Activated CD8-positive, alpha-beta memory T cell treated with anti-CD3 and anti-CD28 coated beads, Interleukin-2, amount 10 ng/mL, durations not matched to agents 7 days and 5 days (primary cell): ENCODE results near the gene PNPLA3. TPM values are rescaled to one million over a fixed set of nuclear protein-coding genes. Genes with fewer than 3 reads are reported as not detected.
A peak's percentile ranks its signal among the peaks of the same experiment; 100 is the strongest.

Source experiments
- ATAC-seq: fragments of 150-1000 bp; cut with Tn5 transposase; one replicate; pipeline ENCODE4 v1.10.0; 2021; ENCODE audit warnings: moderate library complexity
- CTCF ChIA-PET: fragments of 350-600 bp; sonication (Branson Sonifier 250); formaldehyde crosslinking; loops from one replicate; lab custom pipeline; 2021; ENCODE audit warnings: antibody characterized with exemption; lab: Charles Lee
- DNase-seq: peaks from one replicate; pipeline ENCODE4 v3.0.0-alpha.2; 2020
- H3K27ac Mint-ChIP-seq: one replicate; pipeline ENCODE4 v1.8.0; 2021; ENCODE audit warnings: mild to moderate bottlenecking, mixed read lengths
- H3K27me3 Mint-ChIP-seq: one replicate; pipeline ENCODE4 v1.8.0; 2021; ENCODE audit warnings: mixed read lengths
- H3K36me3 Mint-ChIP-seq: one replicate; pipeline ENCODE4 v1.8.0; 2021; ENCODE audit warnings: mild to moderate bottlenecking, mixed read lengths
- H3K4me1 Mint-ChIP-seq: one replicate; pipeline ENCODE4 v1.8.0; 2021; ENCODE audit warnings: mixed read lengths
- H3K4me3 Mint-ChIP-seq: one replicate; pipeline ENCODE4 v1.8.0; 2021; ENCODE audit warnings: mild to moderate bottlenecking, moderate library complexity, mixed read lengths
- H3K9me3 Mint-ChIP-seq: one replicate; pipeline ENCODE4 v1.8.0; 2022; ENCODE audit warnings: low read depth, mixed read lengths
- total RNA-seq, 2 experiments: library from RNA; stranded (reverse); gene quantifications; one replicate each; pipeline ENCODE4 v1.2.3, GENCODE V29; 2021

Gene PNPLA3
- total RNA-seq, 2 experiments from 2014 or later = 0.19 TPM; not detected in 1

DNA sequence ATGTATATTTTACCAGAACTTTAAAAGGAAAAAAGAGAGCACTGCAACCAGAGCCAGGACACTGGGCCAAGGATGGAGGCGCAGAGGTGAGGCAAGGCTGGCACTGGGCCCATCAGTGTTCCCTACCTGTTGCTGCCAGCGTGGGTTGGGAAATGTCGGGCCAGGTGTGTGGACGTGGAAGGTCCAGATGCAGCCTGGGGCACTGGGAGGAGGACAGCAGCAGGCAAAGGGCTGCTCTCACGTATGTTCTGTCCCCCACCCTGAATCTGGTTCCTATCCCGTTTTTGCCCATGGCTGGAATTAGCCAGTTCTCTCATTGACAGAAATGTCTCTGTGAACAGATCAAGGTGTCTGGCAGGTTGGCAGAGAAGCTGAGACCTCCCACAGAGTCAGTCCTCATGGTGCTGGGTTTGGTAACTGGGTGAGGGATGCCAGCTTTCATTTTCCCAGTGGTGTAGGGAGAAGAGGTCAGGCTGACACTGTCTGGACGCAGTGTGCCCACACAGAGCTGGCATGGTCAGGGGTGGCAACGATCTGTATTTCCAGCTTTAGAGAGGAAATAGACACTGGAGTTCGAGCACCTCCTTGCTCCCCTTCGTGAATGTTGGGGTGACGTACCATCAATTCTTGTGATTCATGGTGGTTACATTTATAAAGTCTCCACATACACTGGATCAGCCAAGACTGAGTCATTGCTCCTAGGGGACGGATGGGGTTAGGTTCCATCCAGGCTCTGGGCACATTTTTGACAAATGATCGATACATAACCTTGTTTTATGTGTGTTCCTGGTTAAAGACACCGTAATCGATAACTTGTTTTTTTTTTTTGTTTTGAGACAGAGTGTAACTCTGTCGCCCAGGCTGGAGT, 4.3 kb upstream of the PNPLA3 start:
- Mint-ChIP-seq H3K36me3 (no peaks in the 10 kb centered on the region), H3K4me3 (no peak overlapping the region), H3K27me3 (peaks cover 18% of the 10 kb centered on the region), H3K9me3 (no peaks in the 10 kb centered on the region), H3K27ac (no peak overlapping the region), H3K4me1 (peaks cover 3% of the 10 kb centered on the region)
- DNase-seq (no peak), ATAC-seq (no peak)
- CTCF ChIA-PET = no interaction called here

DNA sequence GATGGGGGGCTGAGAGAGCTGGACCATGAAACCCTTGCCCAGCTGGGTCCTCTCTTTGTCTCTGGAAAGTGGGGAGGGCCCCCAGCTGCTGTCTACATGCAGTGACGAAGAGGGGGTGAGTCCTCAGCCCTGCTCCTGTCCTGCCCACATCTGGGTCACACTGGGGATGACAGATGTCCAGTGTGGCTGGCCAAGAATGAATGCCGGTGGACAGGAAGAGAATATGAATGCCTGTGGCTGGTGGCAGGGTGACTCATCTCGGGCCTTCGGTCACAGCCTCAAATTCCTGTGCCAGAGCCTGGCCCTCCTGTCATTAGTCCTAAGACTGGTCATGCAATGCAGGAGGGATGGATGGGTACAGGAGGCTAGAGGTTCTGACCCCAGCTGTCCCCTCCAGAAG, 2.2 kb upstream of the PNPLA3 start:
- CTCF ChIA-PET = interaction anchor here (1.4 kb wide), 2 partner anchors 9 to 24 kb away, joined by 3 to 5 read pairs; no protein-coding TSS in a partner anchor
- DNase-seq = no peak
- no peaks in the 10 kb centered on the region for H3K36me3 Mint-ChIP-seq
- H3K27ac Mint-ChIP-seq = no peak overlapping the region
- ATAC-seq = no peak
- H3K4me3 Mint-ChIP-seq = no peak overlapping the region
- no peaks in the 10 kb centered on the region for H3K9me3 Mint-ChIP-seq
- H3K27me3 Mint-ChIP-seq = peaks cover 32% of the 10 kb centered on the region
- peaks cover 6% of the 10 kb centered on the region for H3K4me1 Mint-ChIP-seq

- H3K4me3 Mint-ChIP-seq = no peak overlapping the region
- H3K36me3 Mint-ChIP-seq = no peaks in the 10 kb centered on the region
- no peaks in the 10 kb centered on the region for H3K9me3 Mint-ChIP-seq
- CTCF ChIA-PET = interaction anchor here (1.4 kb wide), 2 partner anchors 8 to 23 kb away, joined by 3 to 5 read pairs; no protein-coding TSS in a partner anchor
- peaks cover 29% of the 10 kb centered on the region for H3K27me3 Mint-ChIP-seq
- no peak for DNase-seq
- no peak for ATAC-seq
- H3K27ac Mint-ChIP-seq = no peak overlapping the region
- H3K4me1 Mint-ChIP-seq = peaks cover 6% of the 10 kb centered on the region
Measured at GRCh38 chr22:43922123-43922522, 1.5 kb upstream of the PNPLA3 start.

- ATAC-seq = peak; percentile 18
Measured at GRCh38 chr22:43923191-43923590, 414 bp upstream of the PNPLA3 start.

DNA sequence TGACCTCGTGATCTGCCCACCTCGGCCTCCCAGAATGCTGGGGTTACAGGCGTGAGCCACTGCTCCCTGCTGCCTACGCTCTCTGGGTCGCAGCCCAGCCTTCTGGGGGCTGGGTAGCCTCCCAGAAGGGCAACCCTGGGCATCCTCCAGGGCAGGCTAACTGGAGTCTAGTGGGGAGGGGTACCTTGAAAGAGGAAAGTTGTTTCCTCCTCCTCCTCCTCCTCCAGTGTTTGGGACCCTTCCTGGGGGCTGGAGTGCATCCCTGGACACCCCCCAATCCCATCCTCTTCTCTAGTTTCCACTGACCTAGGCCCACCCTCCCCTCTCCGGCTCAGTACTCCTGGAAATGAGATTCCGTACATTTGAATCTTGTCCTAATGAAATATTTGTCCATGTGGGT, 1.3 kb downstream of the PNPLA3 start:
- Mint-ChIP-seq H3K27me3 (peaks cover 32% of the 10 kb centered on the region), H3K9me3 (no peaks in the 10 kb centered on the region), H3K4me3 (no peak overlapping the region), H3K36me3 (no peaks in the 10 kb centered on the region), H3K27ac (no peak overlapping the region), H3K4me1 (peaks cover 6% of the 10 kb centered on the region)
- no peak for DNase-seq
- CTCF ChIA-PET = no interaction called here
- no peak for ATAC-seq

More at GRCh38 chr22:43923191-43923590, 414 bp upstream of the PNPLA3 start:
- Mint-ChIP-seq H3K9me3 (no peaks in the 10 kb centered on the region), H3K27me3 (peaks cover 31% of the 10 kb centered on the region), H3K27ac (peak overlapping the region; percentile 3), H3K4me1 (peaks cover 6% of the 10 kb centered on the region), H3K4me3 (peak overlapping the region; percentile 59), H3K36me3 (no peaks in the 10 kb centered on the region)
- DNase-seq = no peak
- CTCF ChIA-PET = interaction anchor here (0.6 to 1.6 kb wide), 4 partner anchors 19 to 32 kb away, joined by 3 to 6 read pairs (median 4); partner anchors contain the start of gene SAMM50

DNA sequence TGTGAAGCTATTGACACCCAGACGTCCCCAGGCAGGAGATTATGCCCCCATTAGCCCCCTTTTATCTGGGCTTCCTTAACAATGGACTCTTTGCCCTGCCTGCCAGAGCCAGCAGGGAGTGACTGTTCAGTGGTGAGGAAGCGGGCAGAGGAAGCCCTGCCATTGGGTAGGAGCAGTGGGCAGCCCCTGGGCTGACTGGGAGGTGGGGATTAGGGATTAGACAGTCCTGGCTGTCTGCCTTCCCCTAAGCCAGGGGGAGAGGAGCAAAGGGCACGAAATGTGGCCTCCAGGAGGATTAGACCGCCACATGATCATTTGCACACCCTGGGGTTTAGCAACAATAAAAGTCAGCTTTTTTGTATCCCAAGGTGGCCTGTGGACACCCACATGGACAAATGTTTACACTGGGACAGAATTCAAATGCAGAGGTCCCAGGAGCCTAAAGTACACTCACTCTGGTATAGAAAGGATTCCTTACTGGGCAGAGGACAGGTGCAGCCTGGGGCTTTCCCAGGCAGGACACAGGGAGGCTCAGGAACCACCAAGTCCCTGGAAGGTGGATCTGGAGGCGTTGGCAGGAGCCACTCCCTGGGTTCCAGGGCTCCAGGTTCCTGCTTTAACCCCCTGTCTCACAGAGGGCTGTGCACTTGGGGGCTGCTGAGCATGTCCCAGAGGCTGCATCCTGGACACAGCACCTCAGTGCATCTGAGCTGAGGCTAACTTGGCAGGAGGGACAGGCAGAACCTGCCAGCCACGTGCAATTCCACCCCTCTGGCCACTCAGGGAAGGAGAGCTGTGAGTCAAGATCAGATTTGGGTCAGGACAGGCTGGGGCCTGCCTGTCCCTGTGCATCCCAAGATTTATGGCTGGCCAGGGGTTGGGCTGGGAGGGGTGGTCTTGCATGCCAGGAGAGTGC, 2.1 kb downstream of the PNPLA3 start:
- H3K27ac Mint-ChIP-seq = no peak overlapping the region
- H3K27me3 Mint-ChIP-seq = peaks cover 30% of the 10 kb centered on the region
- H3K4me1 Mint-ChIP-seq = peaks cover 6% of the 10 kb centered on the region
- no peak for DNase-seq
- H3K9me3 Mint-ChIP-seq = no peaks in the 10 kb centered on the region
- CTCF ChIA-PET = no interaction called here
- no peak for ATAC-seq
- no peak overlapping the region for H3K4me3 Mint-ChIP-seq
- no peaks in the 10 kb centered on the region for H3K36me3 Mint-ChIP-seq

- CTCF ChIA-PET = no interaction called here
- H3K36me3 Mint-ChIP-seq = no peaks in the 10 kb centered on the region
- ATAC-seq (no peak), DNase-seq (no peak)
- peaks cover 28% of the 10 kb centered on the region for H3K27me3 Mint-ChIP-seq
- no peak overlapping the region for H3K4me3 Mint-ChIP-seq
- no peak overlapping the region for H3K27ac Mint-ChIP-seq
- no peaks in the 10 kb centered on the region for H3K9me3 Mint-ChIP-seq
- peaks cover 6% of the 10 kb centered on the region for H3K4me1 Mint-ChIP-seq
Measured at GRCh38 chr22:43926349-43926710, 2.7 kb downstream of the PNPLA3 start.

DNA sequence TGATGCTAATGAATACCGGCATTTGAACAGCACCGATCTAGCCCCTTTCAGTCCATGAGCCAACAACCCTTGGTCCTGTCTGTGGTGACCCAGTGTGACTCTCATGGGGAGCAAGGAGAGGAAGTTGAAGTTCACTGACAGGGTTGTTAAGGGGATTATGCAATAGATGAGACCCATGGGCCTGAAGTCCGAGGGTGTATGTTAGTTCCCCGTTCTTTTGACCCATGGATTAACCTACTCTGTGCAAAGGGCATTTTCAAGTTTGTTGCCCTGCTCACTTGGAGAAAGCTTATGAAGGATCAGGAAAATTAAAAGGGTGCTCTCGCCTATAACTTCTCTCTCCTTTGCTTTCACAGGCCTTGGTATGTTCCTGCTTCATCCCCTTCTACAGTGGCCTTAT, 4.9 kb downstream of the PNPLA3 start:
- no peak for ATAC-seq
- CTCF ChIA-PET = interaction anchor here (1.3 kb wide), 1 partner anchor 45 kb away, joined by 4 read pairs; no protein-coding TSS in a partner anchor

DNA sequence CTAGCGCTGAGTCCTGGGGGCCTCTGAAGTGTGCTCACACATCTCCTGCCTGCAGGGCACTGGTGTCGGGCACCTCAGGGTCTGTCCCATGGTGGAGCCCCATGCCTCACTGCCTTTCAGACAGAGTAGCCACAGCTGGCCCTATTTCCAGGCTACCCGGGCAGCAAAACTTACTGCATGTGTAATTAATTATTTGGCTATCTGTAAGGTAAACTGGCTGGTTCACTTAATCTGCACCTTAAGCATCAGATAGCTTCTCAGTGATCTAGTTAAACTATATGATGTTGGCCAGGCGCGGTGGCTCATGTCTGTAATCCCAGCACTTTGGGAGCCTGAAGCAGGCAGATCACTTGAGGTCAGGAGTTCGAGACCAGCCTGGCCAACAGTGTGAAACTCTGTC, 5.3 kb downstream of the PNPLA3 start:
- ATAC-seq (no peak), DNase-seq (no peak)
- CTCF ChIA-PET = interaction anchor here (1.3 kb wide), 1 partner anchor 46 kb away, joined by 4 read pairs; no protein-coding TSS in a partner anchor
- no peak overlapping the region for H3K4me3 Mint-ChIP-seq
- no peak overlapping the region for H3K27ac Mint-ChIP-seq
- H3K9me3 Mint-ChIP-seq = no peaks in the 10 kb centered on the region
- H3K27me3 Mint-ChIP-seq = peaks cover 18% of the 10 kb centered on the region
- peaks cover 3% of the 10 kb centered on the region for H3K4me1 Mint-ChIP-seq
- H3K36me3 Mint-ChIP-seq = no peaks in the 10 kb centered on the region

More for the DNA sequence above, 4.9 kb downstream of the PNPLA3 start:
- Mint-ChIP-seq H3K4me3 (no peak overlapping the region), H3K4me1 (peaks cover 3% of the 10 kb centered on the region), H3K27ac (no peak overlapping the region), H3K9me3 (no peaks in the 10 kb centered on the region), H3K36me3 (no peaks in the 10 kb centered on the region), H3K27me3 (peaks cover 18% of the 10 kb centered on the region)
- DNase-seq = no peak

GRCh38 chr22:43931771-43932170, 8.2 kb downstream of the PNPLA3 start:
- H3K9me3 Mint-ChIP-seq = no peaks in the 10 kb centered on the region
- DNase-seq (no peak), ATAC-seq (no peak)
- no peak overlapping the region for H3K4me3 Mint-ChIP-seq
- peaks cover 8% of the 10 kb centered on the region for H3K27me3 Mint-ChIP-seq
- H3K36me3 Mint-ChIP-seq = no peaks in the 10 kb centered on the region
- CTCF ChIA-PET = no interaction called here
- H3K4me1 Mint-ChIP-seq = no peaks in the 10 kb centered on the region
- H3K27ac Mint-ChIP-seq = no peak overlapping the region

DNA sequence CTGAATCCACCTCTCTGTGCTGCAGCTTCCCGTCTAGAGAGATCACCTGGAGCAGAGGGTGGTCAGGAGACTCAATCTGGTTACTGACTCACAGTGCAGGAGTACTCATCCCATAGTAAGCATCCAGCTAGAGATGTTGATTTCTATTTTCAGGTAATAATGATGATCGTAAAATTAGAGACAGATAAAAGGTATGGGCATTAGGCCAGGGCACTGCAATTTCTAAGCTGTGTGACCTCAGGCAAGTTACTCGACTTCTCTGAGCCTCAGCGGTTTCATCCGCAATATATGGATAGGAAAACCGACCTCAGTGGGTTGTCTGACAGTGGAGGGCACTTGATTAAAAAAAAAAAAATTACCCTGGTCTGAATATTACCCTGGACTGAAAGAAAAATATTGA, 17.8 kb downstream of the PNPLA3 start:
- Mint-ChIP-seq H3K36me3 (no peaks in the 10 kb centered on the region), H3K27me3 (peaks cover 4% of the 10 kb centered on the region), H3K4me3 (no peak overlapping the region), H3K9me3 (no peaks in the 10 kb centered on the region), H3K27ac (no peak overlapping the region), H3K4me1 (no peaks in the 10 kb centered on the region)
- DNase-seq (no peak), ATAC-seq (no peak)
- CTCF ChIA-PET = interaction anchor here (1.2 to 1.4 kb wide), 2 partner anchors 11 to 18 kb away, joined by 4 to 5 read pairs; partner anchors contain the start of gene PNPLA3

GRCh38 chr22:43944670-43945430, 21.2 kb downstream of the PNPLA3 start:
- no peak for DNase-seq
- CTCF ChIA-PET = interaction anchor here (1.1 to 6.4 kb wide), 8 partner anchors 10 to 79 kb away, joined by 3 to 47 read pairs (median 5); partner anchors contain the start of gene PARVB
- Mint-ChIP-seq H3K4me1 (no peaks in the 10 kb centered on the region), H3K36me3 (no peaks in the 10 kb centered on the region), H3K4me3 (no peak overlapping the region), H3K27me3 (peaks cover 4% of the 10 kb centered on the region), H3K27ac (no peak overlapping the region), H3K9me3 (no peaks in the 10 kb centered on the region)
- no peak for ATAC-seq
